Measurements from ENCODE around the gene ZNF740.
"Not testable (repeated sequence)": the region's sequence is repeated elsewhere in the genome, so short reads cannot be mapped to it uniquely, and the experiment has no call there.

Gene ZNF740

DNA sequence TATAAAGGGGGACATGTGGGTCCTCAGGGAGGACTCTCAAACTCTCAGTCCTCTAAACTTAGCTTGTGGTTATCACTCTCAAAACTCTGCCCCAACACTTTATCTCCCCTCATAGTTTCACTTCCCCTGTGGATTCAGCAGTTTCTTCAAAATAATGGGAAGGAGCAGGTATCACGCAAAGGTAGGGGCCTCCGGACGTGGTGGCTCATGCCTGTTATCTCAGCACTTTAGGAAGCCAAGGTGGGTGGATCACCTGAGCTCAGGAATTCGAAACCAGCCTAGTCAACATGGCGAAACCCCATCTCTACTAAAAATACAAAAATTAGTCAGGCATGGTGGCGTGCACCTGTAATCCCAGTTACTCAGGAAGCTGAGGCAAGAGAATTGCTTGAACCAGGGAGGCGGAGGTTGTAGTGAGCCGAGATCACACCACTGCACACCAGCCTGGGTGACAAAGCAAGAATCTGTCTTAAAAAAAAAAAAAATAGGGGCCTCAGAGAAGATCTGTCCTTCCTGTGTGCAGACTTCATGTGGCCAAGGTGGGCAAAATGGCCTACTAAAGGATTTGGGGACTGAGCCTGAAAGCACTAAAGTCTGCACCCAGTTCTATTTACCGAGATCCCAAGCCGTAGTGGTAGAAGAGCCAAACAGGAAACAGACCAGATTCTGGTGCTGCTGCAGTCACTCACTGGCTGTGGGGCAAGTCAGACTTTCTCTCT is 20.1 kb downstream of the ZNF740 start:
- no peak overlapping the region for H3K4me3 ChIP-seq (ENCODE audit: low read length)
- no peak for DNase-seq (ENCODE audit: low read depth)
- TF ChIP-seq, protein P1, sequence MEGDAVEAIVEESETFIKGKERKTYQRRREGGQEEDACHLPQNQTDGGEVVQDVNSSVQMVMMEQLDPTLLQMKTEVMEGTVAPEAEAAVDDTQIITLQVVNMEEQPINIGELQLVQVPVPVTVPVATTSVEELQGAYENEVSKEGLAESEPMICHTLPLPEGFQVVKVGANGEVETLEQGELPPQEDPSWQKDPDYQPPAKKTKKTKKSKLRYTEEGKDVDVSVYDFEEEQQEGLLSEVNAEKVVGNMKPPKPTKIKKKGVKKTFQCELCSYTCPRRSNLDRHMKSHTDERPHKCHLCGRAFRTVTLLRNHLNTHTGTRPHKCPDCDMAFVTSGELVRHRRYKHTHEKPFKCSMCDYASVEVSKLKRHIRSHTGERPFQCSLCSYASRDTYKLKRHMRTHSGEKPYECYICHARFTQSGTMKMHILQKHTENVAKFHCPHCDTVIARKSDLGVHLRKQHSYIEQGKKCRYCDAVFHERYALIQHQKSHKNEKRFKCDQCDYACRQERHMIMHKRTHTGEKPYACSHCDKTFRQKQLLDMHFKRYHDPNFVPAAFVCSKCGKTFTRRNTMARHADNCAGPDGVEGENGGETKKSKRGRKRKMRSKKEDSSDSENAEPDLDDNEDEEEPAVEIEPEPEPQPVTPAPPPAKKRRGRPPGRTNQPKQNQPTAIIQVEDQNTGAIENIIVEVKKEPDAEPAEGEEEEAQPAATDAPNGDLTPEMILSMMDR (conservative IDR thresholded peaks at IDR 0.05; ENCODE audit: low read length) = no peak

DNA sequence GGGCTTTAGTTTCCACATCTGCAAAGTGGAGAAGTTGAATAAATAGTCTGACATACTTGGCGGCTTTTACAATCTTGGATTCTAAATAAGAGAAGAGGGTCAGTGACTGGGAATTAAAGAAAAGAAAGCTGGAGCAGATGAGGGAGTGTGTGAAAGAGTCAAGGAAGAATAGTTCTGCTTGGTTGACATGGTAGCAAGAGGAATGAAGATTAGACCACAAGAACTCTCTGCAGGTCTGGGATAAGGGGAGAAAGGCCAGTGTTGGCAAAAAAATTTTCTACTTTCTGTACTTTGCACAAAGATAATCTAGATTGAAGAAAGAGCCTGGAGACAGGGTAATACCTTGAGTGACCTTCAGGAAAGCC is 20.6 kb downstream of the ZNF740 start:
- DNase-seq (ENCODE audit: low read depth) = peak; percentile 55
- TF ChIP-seq, protein P1 (conservative IDR thresholded peaks at IDR 0.05; ENCODE audit: low read length) = no peak

DNA sequence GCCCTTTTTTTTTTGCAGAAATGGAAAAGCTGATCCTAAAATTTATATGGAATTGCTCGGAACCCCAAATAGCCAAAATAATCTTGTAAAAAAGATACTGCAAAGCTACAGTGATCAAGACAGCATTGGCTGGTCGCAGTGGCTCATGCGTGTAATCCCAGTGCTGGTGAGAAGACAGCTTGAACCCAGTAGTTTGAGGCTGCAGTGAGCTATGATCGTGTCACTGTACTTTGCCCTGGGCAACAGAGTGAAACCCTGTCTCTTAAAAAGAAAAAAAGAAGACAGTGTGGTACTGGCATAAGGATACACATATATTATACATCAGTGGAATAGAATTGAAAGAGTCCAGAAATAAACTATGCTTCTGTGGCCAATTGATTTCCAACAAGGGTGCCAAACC is 21.1 kb downstream of the ZNF740 start:
- H3K4me3 ChIP-seq (ENCODE audit: low read length) = no peak overlapping the region

More for the DNA sequence above, 20.6 kb downstream of the ZNF740 start:
- H3K4me3 ChIP-seq (ENCODE audit: low read length) = no peak overlapping the region

DNA sequence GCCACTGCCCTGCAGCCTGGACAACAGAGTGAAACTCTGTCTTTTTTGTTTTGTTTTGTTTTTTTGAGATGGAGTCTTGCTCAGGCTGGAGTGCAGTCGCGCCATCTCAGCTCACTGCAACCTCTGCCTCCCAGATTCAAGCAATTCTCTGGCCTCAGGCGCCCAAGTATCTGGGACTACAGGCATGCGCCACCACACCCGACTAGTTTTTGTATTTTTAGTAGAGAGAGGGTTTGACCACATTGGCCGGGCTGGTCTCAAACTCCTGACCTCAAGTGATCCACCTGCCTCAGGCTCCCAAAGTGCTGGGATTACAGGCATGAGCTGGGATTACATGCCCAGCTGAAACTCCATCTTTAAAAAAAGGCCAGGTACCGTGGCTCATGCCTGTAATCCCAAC is 21.8 kb downstream of the ZNF740 start:
- DNase-seq (ENCODE audit: low read depth); H3K4me3 ChIP-seq (ENCODE audit: low read length): not testable (repeated sequence)

More for the DNA sequence above, 21.1 kb downstream of the ZNF740 start:
- TF ChIP-seq, protein P1 (conservative IDR thresholded peaks at IDR 0.05; ENCODE audit: low read length) = no peak
- no peak for DNase-seq (ENCODE audit: low read depth)

DNA sequence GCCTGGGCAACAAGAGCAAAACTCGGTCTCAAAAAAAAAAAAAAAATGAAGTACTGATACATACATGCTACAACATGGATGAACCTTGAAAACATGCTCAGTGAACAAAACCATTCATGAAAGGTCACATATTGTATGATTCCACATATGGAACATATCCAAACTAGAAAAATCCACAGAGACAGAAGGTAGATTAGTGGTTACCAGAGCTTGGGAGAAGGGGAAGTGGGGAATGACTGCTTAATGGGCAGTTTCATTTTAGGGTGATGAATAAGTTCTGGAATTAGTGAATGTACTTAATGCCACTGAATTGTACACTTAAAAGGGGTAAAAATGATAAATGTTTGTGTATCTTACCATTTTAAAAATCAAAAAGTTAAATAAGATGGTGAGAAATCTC is 23.8 kb downstream of the ZNF740 start:
- TF ChIP-seq, protein P1 (conservative IDR thresholded peaks at IDR 0.05; ENCODE audit: low read length) = no peak
- H3K4me3 ChIP-seq (ENCODE audit: low read length) = no peak overlapping the region

DNA sequence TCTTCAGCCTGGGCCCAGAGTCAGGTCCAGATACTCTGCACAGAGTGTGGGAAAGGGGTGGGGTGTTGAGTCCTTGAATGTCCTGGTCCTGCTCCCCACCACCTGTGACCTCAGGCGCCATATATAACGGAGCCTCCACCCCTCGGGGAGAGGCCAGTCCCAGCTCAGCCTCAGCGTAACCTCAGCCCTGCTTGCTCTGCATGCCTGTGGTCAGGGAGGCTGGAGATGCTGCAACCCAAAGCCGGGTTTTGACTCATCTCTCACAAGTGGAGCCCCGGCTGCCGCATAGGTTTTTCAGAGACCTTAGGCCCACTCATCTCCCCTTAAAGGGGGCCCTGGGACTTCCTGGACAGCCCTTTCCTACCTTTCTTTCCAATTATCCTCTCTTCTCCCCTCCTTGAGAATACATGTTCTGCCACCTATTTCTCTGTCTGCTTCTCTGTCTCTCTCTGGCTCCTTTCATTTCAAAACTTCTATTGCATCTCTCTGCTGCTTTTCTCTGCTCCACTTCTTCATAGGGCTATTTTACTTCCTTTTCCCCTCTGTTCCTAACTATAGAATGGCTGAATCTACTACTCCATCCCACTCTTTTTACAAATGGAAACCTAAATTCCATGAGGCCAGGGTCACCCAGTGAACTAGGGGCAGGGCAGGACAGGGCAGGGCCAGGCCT is 25.4 kb downstream of the ZNF740 start:
- TF ChIP-seq, protein P1 (conservative IDR thresholded peaks at IDR 0.05; ENCODE audit: low read length) = no peak
- peak; percentile 85 for DNase-seq (ENCODE audit: low read depth)
- no peak overlapping the region for H3K4me3 ChIP-seq (ENCODE audit: low read length)

More for the DNA sequence above, 23.8 kb downstream of the ZNF740 start:
- no peak for DNase-seq (ENCODE audit: low read depth)

DNA sequence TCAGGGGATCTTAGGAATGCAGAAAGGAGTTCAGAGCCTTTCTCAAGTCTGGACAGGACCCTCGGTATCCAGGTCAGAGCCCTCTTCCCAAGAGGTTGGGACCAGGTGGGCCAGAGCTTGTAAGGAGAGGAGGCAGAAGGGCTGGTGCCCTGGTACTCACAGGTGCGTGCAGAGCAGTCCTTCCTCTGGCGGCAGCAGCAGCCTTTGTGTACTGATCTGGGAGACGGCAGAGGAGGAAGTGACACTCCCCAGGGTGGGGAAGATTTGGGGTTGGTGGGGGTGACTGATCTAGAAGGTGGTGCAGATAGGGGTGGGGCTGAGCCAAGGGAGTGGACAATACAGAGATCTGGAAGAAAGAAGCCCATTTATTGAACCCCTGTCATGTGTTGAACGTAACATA is 26.5 kb downstream of the ZNF740 start, which contains the start of gene ITGB7:
Gene ITGB7, minus strand, starts transcription at position 210 of the 400 bp plus-strand sequence. CDS start 6,808 bp downstream, outside the sequence.
- DNase-seq (ENCODE audit: low read depth) = no peak
- TF ChIP-seq, protein P1 (conservative IDR thresholded peaks at IDR 0.05; ENCODE audit: low read length) = no peak
- H3K4me3 ChIP-seq (ENCODE audit: low read length) = no peak within 1 kb of the TSS

Measured in AG10803 (cell line).